ENCODE measurements around the gene CTTNBP2.

Gene CTTNBP2

DNA sequence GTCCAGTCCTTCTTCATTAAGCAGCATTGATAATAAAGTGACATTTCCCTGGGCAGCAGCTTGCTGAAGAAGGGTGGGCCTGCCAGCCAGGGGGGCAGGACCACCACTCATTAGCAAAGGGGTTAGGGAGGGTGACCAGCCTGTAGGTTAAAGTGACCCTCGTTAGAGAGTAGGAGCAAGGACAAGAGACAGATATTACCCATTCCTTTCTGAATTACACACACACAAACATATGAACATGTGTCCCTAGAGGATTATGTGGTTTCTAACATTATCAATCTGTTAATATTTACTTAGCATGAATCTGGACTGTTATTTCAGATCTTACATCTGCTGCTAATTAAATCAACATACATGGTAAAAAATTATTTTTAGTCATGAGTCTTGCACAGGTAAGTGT, 88.9 kb downstream of the CTTNBP2 start:
- FAIRE-seq (no peak), DNase-seq (ENCODE audit: insufficient read length, low spot score) (no peak)
- no peak for TF ChIP-seq TAF1 (IDR thresholded peaks at IDR 0.05; ENCODE audit: low read depth, low read length)
- no peak for TF ChIP-seq POLR2AphosphoS5 (IDR thresholded peaks at IDR 0.05; ENCODE audit: low read depth, low read length)
- TF ChIP-seq POU2F2 (IDR thresholded peaks at IDR 0.05; ENCODE audit: low read depth, low read length), result no peak

DNA sequence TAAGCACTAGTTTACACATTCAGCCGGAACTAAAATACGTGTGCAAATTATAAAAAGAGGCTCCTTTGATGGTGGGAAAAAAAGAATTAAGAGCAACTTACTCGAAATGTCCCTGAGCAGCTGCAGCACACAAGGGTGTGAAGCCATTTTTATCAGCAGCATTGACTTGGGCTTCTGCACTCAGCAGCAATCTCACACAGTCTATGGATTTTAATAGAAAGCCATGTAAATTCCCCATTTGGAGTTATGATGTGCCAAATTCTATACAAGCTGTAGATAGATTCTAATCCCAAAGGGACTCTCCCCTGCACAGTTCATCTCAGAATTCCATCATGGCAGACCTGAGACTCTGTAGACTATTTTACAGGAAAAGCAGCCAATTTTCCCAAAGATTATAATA, 90.5 kb downstream of the CTTNBP2 start:
- no peak for TF ChIP-seq TAF1 (IDR thresholded peaks at IDR 0.05; ENCODE audit: low read depth, low read length)
- TF ChIP-seq POLR2A (IDR thresholded peaks at IDR 0.05; ENCODE audit: low read depth, low read length), result no peak
- TF ChIP-seq POLR2AphosphoS5 (IDR thresholded peaks at IDR 0.05; ENCODE audit: low read depth, low read length), result no peak
- TF ChIP-seq POU2F2 (IDR thresholded peaks at IDR 0.05; ENCODE audit: low read depth, low read length), result no peak
- no peak for TF ChIP-seq PAX5 (IDR thresholded peaks at IDR 0.05; ENCODE audit: insufficient read depth, low read length, severe bottlenecking)
- no peak for TF ChIP-seq SPI1 (IDR thresholded peaks at IDR 0.05; ENCODE audit: low read depth, low read length)
- FAIRE-seq (no peak), DNase-seq (ENCODE audit: insufficient read length, low spot score) (no peak)

- no peak for DNase-seq (ENCODE audit: insufficient read length, low spot score)
- FAIRE-seq, result no peak
- TF ChIP-seq TAF1 (IDR thresholded peaks at IDR 0.05; ENCODE audit: low read depth, low read length) (no peak), SPI1 (IDR thresholded peaks at IDR 0.05; ENCODE audit: low read depth, low read length) (no peak), POU2F2 (IDR thresholded peaks at IDR 0.05; ENCODE audit: low read depth, low read length) (no peak), POLR2AphosphoS5 (IDR thresholded peaks at IDR 0.05; ENCODE audit: low read depth, low read length) (no peak), POLR2A (IDR thresholded peaks at IDR 0.05; ENCODE audit: low read depth, low read length) (no peak), PAX5 (IDR thresholded peaks at IDR 0.05; ENCODE audit: insufficient read depth, low read length, severe bottlenecking) (no peak)
Observed at GRCh38 chr7:117781707-117782106, 91.5 kb downstream of the CTTNBP2 start.

- TF ChIP-seq POLR2AphosphoS5 (IDR thresholded peaks at IDR 0.05; ENCODE audit: low read depth, low read length), result no peak
- no peak for TF ChIP-seq SPI1 (IDR thresholded peaks at IDR 0.05; ENCODE audit: low read depth, low read length)
- TF ChIP-seq PAX5 (IDR thresholded peaks at IDR 0.05; ENCODE audit: insufficient read depth, low read length, severe bottlenecking), result no peak
- no peak for TF ChIP-seq TAF1 (IDR thresholded peaks at IDR 0.05; ENCODE audit: low read depth, low read length)
- TF ChIP-seq POLR2A (IDR thresholded peaks at IDR 0.05; ENCODE audit: low read depth, low read length), result no peak
- DNase-seq (ENCODE audit: insufficient read length, low spot score) (no peak), FAIRE-seq (peak; percentile 38)
Observed at GRCh38 chr7:117780832-117781231, 92.4 kb downstream of the CTTNBP2 start.

DNA sequence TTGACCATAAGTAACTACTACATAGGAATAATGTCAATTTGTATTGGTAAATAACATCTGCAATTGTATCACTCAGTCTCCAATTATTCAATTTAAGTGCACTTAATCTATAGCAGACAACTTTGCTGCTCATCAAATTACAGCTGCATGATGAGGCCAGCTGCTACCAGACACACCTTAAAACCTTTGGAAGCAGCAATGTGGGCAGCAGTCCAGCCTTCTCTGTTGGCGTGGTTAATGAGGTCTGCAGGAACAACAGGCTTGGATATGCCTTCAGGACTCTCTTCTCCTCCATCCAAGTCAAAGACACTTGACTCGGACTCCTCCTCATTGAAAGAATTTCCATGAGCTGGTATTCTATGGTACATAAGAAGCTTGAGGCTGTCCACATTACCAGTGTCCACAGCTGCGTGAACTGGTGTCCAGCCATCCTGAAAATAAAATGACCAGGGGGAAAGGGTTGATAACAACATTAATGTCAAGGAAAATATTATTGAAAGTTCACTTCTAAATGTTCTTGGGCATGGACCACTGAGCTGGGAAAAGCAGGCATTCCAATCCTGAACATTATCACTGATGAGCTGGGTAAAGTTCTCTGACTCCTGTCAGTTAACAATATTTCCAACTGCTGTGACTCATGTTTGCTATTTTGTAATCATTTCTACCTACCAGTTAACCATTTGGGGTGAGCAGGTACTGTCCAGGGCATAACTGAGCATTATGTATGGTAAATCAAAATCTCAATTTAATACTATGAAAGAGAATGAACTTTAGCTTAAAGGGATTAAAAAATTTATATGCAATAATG, 95.7 kb downstream of the CTTNBP2 start:
- no peak for DNase-seq (ENCODE audit: insufficient read length, low spot score)
- TF ChIP-seq POLR2A (IDR thresholded peaks at IDR 0.05; ENCODE audit: low read depth, low read length) (no peak), POLR2AphosphoS5 (IDR thresholded peaks at IDR 0.05; ENCODE audit: low read depth, low read length) (no peak), SPI1 (IDR thresholded peaks at IDR 0.05; ENCODE audit: low read depth, low read length) (no peak), POU2F2 (IDR thresholded peaks at IDR 0.05; ENCODE audit: low read depth, low read length) (no peak), PAX5 (IDR thresholded peaks at IDR 0.05; ENCODE audit: insufficient read depth, low read length, severe bottlenecking) (no peak), TAF1 (IDR thresholded peaks at IDR 0.05; ENCODE audit: low read depth, low read length) (no peak)
- no peak for FAIRE-seq

DNA sequence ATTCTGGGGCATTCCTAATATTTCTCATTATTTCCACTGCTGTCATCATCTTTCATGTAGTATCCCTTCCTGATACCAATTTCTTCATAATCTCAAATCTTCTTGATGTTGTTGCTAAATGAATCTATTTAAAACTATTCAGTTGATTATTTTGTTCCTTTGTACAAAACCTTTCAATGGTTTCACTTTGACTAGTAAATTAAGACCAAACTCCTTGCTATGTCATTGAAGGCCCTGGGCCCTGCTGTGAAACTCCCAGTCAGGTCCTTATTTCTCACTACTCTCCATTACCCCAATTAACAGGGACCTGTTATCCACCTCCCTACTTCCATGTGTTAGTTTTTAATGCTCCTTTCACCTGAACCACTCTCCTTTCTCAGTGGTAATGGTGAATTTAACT, 97.0 kb downstream of the CTTNBP2 start:
- DNase-seq (ENCODE audit: insufficient read length, low spot score) (no peak), FAIRE-seq (no peak)
- TF ChIP-seq PAX5 (IDR thresholded peaks at IDR 0.05; ENCODE audit: insufficient read depth, low read length, severe bottlenecking), result no peak

GRCh38 chr7:117775801-117776200, 97.4 kb downstream of the CTTNBP2 start:
- no peak for DNase-seq (ENCODE audit: insufficient read length, low spot score)
- no peak for TF ChIP-seq POLR2A (IDR thresholded peaks at IDR 0.05; ENCODE audit: low read depth, low read length)
- TF ChIP-seq SPI1 (IDR thresholded peaks at IDR 0.05; ENCODE audit: low read depth, low read length), result no peak
- no peak for TF ChIP-seq POLR2AphosphoS5 (IDR thresholded peaks at IDR 0.05; ENCODE audit: low read depth, low read length)
- TF ChIP-seq TAF1 (IDR thresholded peaks at IDR 0.05; ENCODE audit: low read depth, low read length), result no peak
- no peak for TF ChIP-seq PAX5 (IDR thresholded peaks at IDR 0.05; ENCODE audit: insufficient read depth, low read length, severe bottlenecking)
- TF ChIP-seq POU2F2 (IDR thresholded peaks at IDR 0.05; ENCODE audit: low read depth, low read length), result no peak
- FAIRE-seq, result no peak

GRCh38 chr7:117774943-117775342, 98.3 kb downstream of the CTTNBP2 start:
- FAIRE-seq (no peak), DNase-seq (ENCODE audit: insufficient read length, low spot score) (no peak)
- TF ChIP-seq POLR2A (IDR thresholded peaks at IDR 0.05; ENCODE audit: low read depth, low read length), result no peak
- no peak for TF ChIP-seq POLR2AphosphoS5 (IDR thresholded peaks at IDR 0.05; ENCODE audit: low read depth, low read length)

- no peak for FAIRE-seq
- DNase-seq (ENCODE audit: insufficient read length, low spot score), result no peak
- TF ChIP-seq POLR2AphosphoS5 (IDR thresholded peaks at IDR 0.05; ENCODE audit: low read depth, low read length), result no peak
- TF ChIP-seq SPI1 (IDR thresholded peaks at IDR 0.05; ENCODE audit: low read depth, low read length), result no peak
- TF ChIP-seq POLR2A (IDR thresholded peaks at IDR 0.05; ENCODE audit: low read depth, low read length), result no peak
- no peak for TF ChIP-seq POU2F2 (IDR thresholded peaks at IDR 0.05; ENCODE audit: low read depth, low read length)
- TF ChIP-seq TAF1 (IDR thresholded peaks at IDR 0.05; ENCODE audit: low read depth, low read length), result no peak
- no peak for TF ChIP-seq PAX5 (IDR thresholded peaks at IDR 0.05; ENCODE audit: insufficient read depth, low read length, severe bottlenecking)
Observed at GRCh38 chr7:117772421-117772820, 100.8 kb downstream of the CTTNBP2 start.

DNA sequence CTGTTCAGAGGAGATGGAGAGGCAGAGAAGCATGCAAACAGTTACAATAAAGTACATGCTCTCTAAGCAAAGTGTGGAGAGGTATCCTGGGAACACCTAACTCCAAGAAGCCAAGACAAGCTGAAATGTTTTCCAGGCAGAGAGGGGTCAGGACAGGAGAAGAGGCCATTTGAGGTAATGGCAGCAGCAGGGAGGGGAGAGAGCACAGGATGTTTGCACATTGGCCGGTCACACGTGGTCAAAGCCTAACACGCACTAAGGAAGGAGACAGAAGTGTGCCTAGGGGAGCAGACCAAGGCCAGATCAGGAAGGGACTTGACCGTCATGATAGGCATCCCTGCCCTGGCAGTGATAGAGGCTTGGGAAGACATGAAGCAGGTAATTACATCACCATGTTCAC, 101.5 kb downstream of the CTTNBP2 start:
- TF ChIP-seq PAX5 (IDR thresholded peaks at IDR 0.05; ENCODE audit: insufficient read depth, low read length, severe bottlenecking), result no peak
- TF ChIP-seq POLR2AphosphoS5 (IDR thresholded peaks at IDR 0.05; ENCODE audit: low read depth, low read length), result no peak
- no peak for TF ChIP-seq POLR2A (IDR thresholded peaks at IDR 0.05; ENCODE audit: low read depth, low read length)
- TF ChIP-seq TAF1 (IDR thresholded peaks at IDR 0.05; ENCODE audit: low read depth, low read length), result no peak
- TF ChIP-seq SPI1 (IDR thresholded peaks at IDR 0.05; ENCODE audit: low read depth, low read length), result no peak
- no peak for TF ChIP-seq POU2F2 (IDR thresholded peaks at IDR 0.05; ENCODE audit: low read depth, low read length)
- no peak for FAIRE-seq
- no peak for DNase-seq (ENCODE audit: insufficient read length, low spot score)

All from GM12891 (cell line).